ENCODE results near the gene TNFAIP8L2. TPM values are rescaled to one million over a fixed set of nuclear protein-coding genes. Genes with fewer than 3 reads are reported as not detected.

The TNFAIP8L2 gene
- total and polyA plus RNA-seq, 2 of the 8 experiments (the other 6 are each of a cell fraction or from before 2014, with no cell fraction given): not detected

- peaks cover 5% of the 10 kb centered on the region; the same call in 1 of the 2 replicates for H3K79me1 ChIP-seq (ENCODE audit: low read depth, low read length)
- no peak overlapping the region for H3K18ac ChIP-seq (ENCODE audit: extremely low read depth, low read length)
- no peak overlapping the region for H2AK5ac ChIP-seq (ENCODE audit: low read depth, low read length)
- H4K5ac ChIP-seq (ENCODE audit: insufficient read length, low read depth, low read length): no peak overlapping the region
- no peak overlapping the region for H4K8ac ChIP-seq (ENCODE audit: extremely low read depth, insufficient read depth, low read length)
- CTCF ChIA-PET (ENCODE audit: partially characterized antibody): interaction anchor here (0.7 to 4.7 kb wide), 11 partner anchors 9 to 117 kb away, joined by 3 to 54 read pairs (median 4); partner anchors contain the start of genes TMOD4 and TNFAIP8L2
- H3K79me2 ChIP-seq (ENCODE audit: control insufficient read depth in 1 of 2, insufficient read depth in 2 of 2, low read length in 2 of 2): no peaks in the 10 kb centered on the region
- POLR2A ChIA-PET (ENCODE audit: partially characterized antibody): interaction anchor here (0.6 to 10.7 kb wide), 4 partner anchors 11 to 245 kb away, joined by 3 to 124 read pairs (median 4); no protein-coding TSS in a partner anchor
- no peak overlapping the region for H2BK12ac ChIP-seq (ENCODE audit: low read depth, low read length)
- no peaks in the 10 kb centered on the region for H3K9me3 ChIP-seq (ENCODE audit: insufficient read depth in 2 of 2, low read depth in 1 of 2, low read length in 1 of 2)
- no peak overlapping the region for H2BK15ac ChIP-seq (ENCODE audit: low read length)
- peaks cover 0 to 12% (median 7%) of the 10 kb centered on the region in 4 experiments; a peak in 5 of 7 replicates for H3K27me3 ChIP-seq (replicated peaks in 1 of 4; ENCODE audit: control insufficient read depth in 3 of 4, extremely low read depth in 1 of 4, insufficient read depth in 3 of 4, low read length in 3 of 4)
- H3K4me2 ChIP-seq (ENCODE audit: insufficient read depth in 1 of 2, low read depth in 2 of 2, low read length in 2 of 2): no peak overlapping the region
- no peak overlapping the region for H3K14ac ChIP-seq (ENCODE audit: insufficient read length)
- H3K4me3 ChIP-seq (ENCODE audit: extremely low read depth in 1 of 4, insufficient read depth in 2 of 4, low read depth in 3 of 4, low read length in 4 of 4): no peak overlapping the region
- H3K27ac ChIP-seq (ENCODE audit: low read depth, low read length): no peak overlapping the region
- WGBS, 2 experiments (ENCODE audit: extremely low coverage in 1 of 2, insufficient coverage in 1 of 2, insufficient read length in 1 of 2, insufficient replicate concordance in 2 of 2, low coverage in 1 of 2, low lambda C conversion rate in 2 of 2, missing lambda C conversion rate in 1 of 2): 75% methylated on average over 5 of the region's 5 CpGs; no CpG with 5 or more reads in 1 of the 2 experiments
- no peak overlapping the region for H2BK20ac ChIP-seq (ENCODE audit: low read length)
- no peak overlapping the region for H2AFZ ChIP-seq (ENCODE audit: low read length)
- H4K20me1 ChIP-seq (replicated peaks in 1 of 2; ENCODE audit: control insufficient read depth in 1 of 2, insufficient read depth in 2 of 2, low read length in 2 of 2): peaks cover 0 to under 1% of the 10 kb centered on the region in 2 experiments
- no peak overlapping the region for H2BK120ac ChIP-seq (replicated peaks; ENCODE audit: low read depth, low read length)
- no peak overlapping the region for H3K4ac ChIP-seq (replicated peaks; ENCODE audit: insufficient read length, low read depth, low read length)
- peaks cover 16% of the 10 kb centered on the region for H3K23me2 ChIP-seq (ENCODE audit: low read depth, low read length)
- peaks cover 15 to 30% (median 21%) of the 10 kb centered on the region in 4 experiments for H3K4me1 ChIP-seq (replicated peaks in 1 of 4; ENCODE audit: control insufficient read depth in 3 of 4, insufficient read depth in 4 of 4, low read length in 3 of 4)
- no peak overlapping the region for H4K91ac ChIP-seq (replicated peaks; ENCODE audit: insufficient read length, low read length)
- FAIRE-seq (no peak), DNase-seq (ENCODE audit: low read depth in 1 of 2, low spot score in 2 of 2) (no peak)
- H3K23ac ChIP-seq (ENCODE audit: insufficient read length): no peak overlapping the region
- peaks cover 0 to 4% (median 0%) of the 10 kb centered on the region in 4 experiments; a peak in 3 of 8 replicates for H3K36me3 ChIP-seq (ENCODE audit: control insufficient read depth in 2 of 4, insufficient read depth in 4 of 4, low read length in 3 of 4)
- H3K56ac ChIP-seq (replicated peaks; ENCODE audit: insufficient read length, low read depth, low read length): no peak overlapping the region
- no peak overlapping the region for H3K9ac ChIP-seq (replicated peaks in 1 of 4; ENCODE audit: extremely low read depth in 1 of 4, low read depth in 3 of 4, low read length in 3 of 4)
- H2BK5ac ChIP-seq (ENCODE audit: low read depth, low read length): no peak overlapping the region
- TF ChIP-seq, protein P1, sequence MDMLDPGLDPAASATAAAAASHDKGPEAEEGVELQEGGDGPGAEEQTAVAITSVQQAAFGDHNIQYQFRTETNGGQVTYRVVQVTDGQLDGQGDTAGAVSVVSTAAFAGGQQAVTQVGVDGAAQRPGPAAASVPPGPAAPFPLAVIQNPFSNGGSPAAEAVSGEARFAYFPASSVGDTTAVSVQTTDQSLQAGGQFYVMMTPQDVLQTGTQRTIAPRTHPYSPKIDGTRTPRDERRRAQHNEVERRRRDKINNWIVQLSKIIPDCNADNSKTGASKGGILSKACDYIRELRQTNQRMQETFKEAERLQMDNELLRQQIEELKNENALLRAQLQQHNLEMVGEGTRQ (IDR thresholded peaks at IDR 0.05; ENCODE audit: low read length): no peak
- TF ChIP-seq TEAD4 (IDR thresholded peaks at IDR 0.05; ENCODE audit: low read depth, low read length) (no peak), CTCF (IDR thresholded peaks at IDR 0.05; ENCODE audit: control extremely low read depth in 1 of 3, insufficient read depth in 1 of 3, low read depth in 1 of 3, low read length in 3 of 3) (no peak), SP1 (IDR thresholded peaks at IDR 0.05; ENCODE audit: low read depth, low read length) (no peak), SAP30 (IDR thresholded peaks at IDR 0.05; ENCODE audit: insufficient read depth, insufficient replicate concordance, low read length) (no peak), CBX8 (IDR thresholded peaks at IDR 0.05; ENCODE audit: borderline replicate concordance, low read depth, low read length) (no peak), GABPA (IDR thresholded peaks at IDR 0.05; ENCODE audit: borderline replicate concordance, insufficient read depth, low read length) (no peak), TAF7 (optimal IDR thresholded peaks at IDR 0.05; ENCODE audit: borderline replicate concordance, low read depth, low read length) (no peak)
These were observed 13.9 kb upstream of the TNFAIP8L2 start for GRCh38 chr1:151142411-151143056.

All from H1 (cell line).